ENCODE measurements around the gene TUBB8B.
"Not testable (repeated sequence)": the region's sequence is repeated elsewhere in the genome, so short reads cannot be mapped to it uniquely, and the experiment has no call there.

- TF ChIP-seq, protein P1, sequence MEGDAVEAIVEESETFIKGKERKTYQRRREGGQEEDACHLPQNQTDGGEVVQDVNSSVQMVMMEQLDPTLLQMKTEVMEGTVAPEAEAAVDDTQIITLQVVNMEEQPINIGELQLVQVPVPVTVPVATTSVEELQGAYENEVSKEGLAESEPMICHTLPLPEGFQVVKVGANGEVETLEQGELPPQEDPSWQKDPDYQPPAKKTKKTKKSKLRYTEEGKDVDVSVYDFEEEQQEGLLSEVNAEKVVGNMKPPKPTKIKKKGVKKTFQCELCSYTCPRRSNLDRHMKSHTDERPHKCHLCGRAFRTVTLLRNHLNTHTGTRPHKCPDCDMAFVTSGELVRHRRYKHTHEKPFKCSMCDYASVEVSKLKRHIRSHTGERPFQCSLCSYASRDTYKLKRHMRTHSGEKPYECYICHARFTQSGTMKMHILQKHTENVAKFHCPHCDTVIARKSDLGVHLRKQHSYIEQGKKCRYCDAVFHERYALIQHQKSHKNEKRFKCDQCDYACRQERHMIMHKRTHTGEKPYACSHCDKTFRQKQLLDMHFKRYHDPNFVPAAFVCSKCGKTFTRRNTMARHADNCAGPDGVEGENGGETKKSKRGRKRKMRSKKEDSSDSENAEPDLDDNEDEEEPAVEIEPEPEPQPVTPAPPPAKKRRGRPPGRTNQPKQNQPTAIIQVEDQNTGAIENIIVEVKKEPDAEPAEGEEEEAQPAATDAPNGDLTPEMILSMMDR (IDR thresholded peaks at IDR 0.05; ENCODE audit: low read depth, low read length, missing input control): not testable (repeated sequence)
- not testable (repeated sequence) for TF ChIP-seq RAD21 (IDR thresholded peaks at IDR 0.05); TAF1 (conservative IDR thresholded peaks at IDR 0.05); MAX (IDR thresholded peaks at IDR 0.05); RXRA (IDR thresholded peaks at IDR 0.05); REST (IDR thresholded peaks at IDR 0.05); YY1 (IDR thresholded peaks at IDR 0.05); ATF3 (IDR thresholded peaks at IDR 0.05); GABPA (IDR thresholded peaks at IDR 0.05 in 1 of 2, conservative IDR thresholded peaks at IDR 0.05 in 1 of 2); FOXA1 (IDR thresholded peaks at IDR 0.05); JUND (IDR thresholded peaks at IDR 0.05)
- TF ChIP-seq, protein P2, sequence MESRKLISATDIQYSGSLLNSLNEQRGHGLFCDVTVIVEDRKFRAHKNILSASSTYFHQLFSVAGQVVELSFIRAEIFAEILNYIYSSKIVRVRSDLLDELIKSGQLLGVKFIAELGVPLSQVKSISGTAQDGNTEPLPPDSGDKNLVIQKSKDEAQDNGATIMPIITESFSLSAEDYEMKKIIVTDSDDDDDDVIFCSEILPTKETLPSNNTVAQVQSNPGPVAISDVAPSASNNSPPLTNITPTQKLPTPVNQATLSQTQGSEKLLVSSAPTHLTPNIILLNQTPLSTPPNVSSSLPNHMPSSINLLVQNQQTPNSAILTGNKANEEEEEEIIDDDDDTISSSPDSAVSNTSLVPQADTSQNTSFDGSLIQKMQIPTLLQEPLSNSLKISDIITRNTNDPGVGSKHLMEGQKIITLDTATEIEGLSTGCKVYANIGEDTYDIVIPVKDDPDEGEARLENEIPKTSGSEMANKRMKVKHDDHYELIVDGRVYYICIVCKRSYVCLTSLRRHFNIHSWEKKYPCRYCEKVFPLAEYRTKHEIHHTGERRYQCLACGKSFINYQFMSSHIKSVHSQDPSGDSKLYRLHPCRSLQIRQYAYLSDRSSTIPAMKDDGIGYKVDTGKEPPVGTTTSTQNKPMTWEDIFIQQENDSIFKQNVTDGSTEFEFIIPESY (IDR thresholded peaks at IDR 0.05): not testable (repeated sequence)
Measured at GRCh38 chr18:63656-64055, 14.2 kb upstream of the TUBB8B start.

Measured in liver (tissue), 3 donors.